SK-N-DZ (cell line): Measurements from ENCODE around the gene ARCN1.
A peak's percentile ranks its signal among the peaks of the same experiment; 100 is the strongest.
"Not testable (repeated sequence)": the region's sequence is repeated elsewhere in the genome, so short reads cannot be mapped to it uniquely, and the experiment has no call there.

Source experiments
- DNase-seq: peaks from one replicate; pipeline ENCODE4 v3.0.0-alpha.2; 2015; ENCODE audit warnings: low spot score

The ARCN1 gene

GRCh38 chr11:118544010-118544646 is 28.1 kb upstream of the ARCN1 start:
- DNase-seq = no peak

DNA sequence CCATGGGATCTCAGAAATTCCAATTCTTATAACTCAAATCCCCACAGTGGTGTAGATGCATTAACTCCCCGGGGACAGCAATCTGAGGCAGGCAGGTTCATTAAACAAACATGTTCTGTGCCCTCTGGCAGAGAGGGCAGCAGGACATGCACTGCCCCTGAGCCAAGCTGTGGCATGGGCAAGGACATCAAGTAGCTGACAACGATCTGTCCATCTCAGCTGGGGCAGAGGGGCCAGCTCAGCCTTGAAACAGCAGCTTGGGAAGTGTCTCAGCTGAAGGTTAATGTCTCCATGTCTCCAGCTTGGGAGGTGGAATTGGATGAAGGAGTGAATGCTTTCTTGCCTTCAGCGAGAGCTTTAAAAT is 27.6 kb upstream of the ARCN1 start:
- no peak for DNase-seq

- DNase-seq = no peak
Observed at GRCh38 chr11:118545533-118545932, 26.7 kb upstream of the ARCN1 start.

DNA sequence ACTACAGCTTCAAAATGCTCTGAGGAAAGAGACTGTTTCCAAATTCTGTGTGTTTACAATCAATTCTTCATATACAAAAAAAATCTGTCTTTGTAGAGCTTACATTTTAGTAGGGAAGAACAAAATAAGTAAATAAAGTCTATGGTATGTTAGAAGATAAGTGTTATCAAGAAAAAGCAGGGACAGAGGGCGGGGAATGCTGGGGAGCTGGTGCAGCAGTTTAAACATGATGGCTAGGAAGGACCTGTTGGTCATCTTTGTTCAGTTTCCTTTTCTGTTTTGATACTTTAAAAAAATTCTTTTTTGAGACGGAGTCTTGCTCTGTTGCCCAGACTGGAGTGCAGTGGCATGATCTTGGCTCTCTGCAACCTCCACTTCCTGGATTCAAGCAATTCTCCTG is 25.1 kb upstream of the ARCN1 start:
- DNase-seq = no peak

DNA sequence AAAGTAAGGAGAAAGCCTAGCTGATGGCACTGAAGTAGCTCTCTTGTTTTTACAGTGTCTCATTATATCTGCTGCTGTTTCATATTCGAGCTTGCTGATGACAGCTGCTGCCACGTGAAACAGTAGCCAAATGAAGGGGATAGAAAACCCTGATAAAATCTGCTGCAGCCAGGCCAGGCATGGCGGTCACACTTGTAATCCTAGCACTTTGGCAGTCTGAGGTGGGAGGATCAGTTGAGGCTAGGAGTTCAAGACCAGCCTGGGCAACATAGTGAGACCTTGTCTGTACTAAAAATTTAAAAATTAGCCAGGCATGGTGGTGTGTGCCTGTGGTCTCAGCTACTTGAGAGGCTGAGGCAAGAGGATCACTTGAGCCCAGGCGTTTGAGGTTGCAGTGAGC is 19.9 kb upstream of the ARCN1 start:
- DNase-seq = no peak

DNA sequence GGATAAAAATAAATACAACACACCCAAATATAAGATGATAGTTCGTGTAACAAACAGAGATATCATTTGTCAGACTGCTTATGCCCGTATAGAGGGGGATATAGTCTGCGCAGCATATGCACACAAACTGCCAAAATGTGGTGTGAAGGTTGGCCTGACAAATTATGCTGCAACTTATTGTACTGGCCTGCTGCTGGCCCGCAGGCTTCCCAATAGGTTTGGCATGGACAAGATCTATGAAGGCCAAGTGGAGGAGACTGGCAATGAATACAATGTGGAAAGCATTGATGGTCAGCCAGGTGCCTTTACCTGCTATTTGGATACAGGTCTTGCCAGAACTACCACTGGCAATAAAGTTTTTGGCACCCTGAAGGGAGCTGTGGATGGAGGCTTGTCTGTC is 11.4 kb upstream of the ARCN1 start:
- no peak for DNase-seq

GRCh38 chr11:118565051-118565450 is 7.2 kb upstream of the ARCN1 start:
- no peak for DNase-seq

DNA sequence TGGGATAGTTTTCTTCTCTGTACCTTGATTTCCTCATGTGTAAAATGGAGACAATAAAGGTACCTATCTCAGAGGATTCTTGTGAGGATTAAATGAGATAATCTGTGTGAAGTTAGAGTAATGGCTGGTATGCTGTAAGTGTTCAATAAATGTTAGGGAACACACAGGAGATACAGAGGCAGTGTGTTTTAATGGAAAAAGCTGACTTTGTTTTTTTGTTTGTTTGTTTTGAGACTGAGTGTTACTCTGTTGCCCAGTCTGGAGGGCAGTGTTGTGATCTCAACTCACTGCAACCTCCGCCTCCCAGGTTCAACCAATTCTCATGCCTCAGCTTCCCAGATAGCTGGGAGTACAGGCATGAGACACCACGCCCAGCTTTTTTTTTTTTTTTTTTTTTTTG is 2.5 kb upstream of the ARCN1 start:
- DNase-seq = no peak

DNA sequence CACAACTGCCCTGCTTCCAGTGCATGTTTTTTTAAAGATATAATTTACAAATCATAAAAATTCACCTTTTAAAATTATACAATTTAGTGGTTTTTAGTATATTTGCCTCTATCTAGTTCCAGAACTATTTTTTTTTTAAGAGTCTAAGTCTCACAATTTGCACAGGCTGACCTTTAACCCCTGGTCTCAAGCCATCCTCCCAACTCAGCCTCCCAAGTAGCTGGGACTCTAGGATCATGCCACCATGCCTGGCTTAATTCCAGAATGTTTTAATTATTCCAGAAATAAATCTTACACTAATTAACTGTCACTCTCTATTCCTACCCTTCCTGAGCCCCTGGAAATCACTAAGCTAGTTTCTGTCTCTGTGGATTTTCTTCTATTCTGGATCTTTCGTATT is 1.4 kb upstream of the ARCN1 start:
- no peak for DNase-seq

- not testable (repeated sequence) for DNase-seq
Observed at GRCh38 chr11:118571701-118572060, 528 bp upstream of the ARCN1 start.

DNA sequence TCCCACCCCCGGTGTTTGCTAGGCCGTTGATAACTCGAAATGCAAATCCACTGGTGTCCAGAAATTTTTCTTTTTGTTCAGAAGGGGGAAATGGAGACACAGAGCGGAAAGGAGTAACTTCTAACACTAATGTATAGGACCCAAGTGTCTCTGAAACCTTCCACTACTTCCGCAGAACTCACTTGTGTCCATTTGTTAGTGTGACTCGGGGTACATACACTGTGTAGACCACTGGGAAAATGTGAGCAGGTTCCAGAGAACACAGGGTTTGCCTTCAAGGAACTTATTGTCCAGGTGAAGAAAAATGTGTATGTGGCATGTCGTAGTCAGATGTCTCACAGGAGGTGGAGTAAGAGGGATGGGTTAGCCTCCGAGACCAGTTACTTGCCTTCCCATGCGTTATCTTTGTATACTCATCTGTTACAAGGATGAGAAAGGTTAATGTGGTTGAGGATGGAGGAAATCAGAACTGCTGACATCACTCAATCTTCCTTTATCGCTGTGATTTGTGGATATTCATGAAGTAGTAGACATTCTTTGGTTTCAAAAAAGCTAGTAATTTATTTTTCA is 857 bp downstream of the ARCN1 start:
- no peak for DNase-seq

DNA sequence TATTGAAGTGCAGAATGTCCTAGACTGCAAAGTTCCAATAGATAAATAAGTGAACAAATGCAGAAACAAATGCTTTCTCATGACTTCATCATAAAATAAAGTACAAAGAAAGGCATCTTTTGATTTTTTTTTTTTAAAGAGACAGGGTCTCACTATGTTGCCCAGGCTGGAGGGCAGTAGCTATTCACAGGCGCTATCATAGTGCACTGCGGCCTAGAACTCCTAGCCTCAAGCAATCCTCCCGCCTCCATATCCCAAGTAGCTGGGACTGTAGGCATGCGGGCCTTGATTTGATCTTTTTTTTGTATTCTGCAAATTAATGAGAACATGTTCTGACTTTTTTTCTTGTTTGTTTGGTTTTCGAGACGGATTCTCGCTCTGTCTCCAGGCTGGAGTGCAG is 2.4 kb downstream of the ARCN1 start:
- DNase-seq = no peak

GRCh38 chr11:118577995-118578394 is 5.8 kb downstream of the ARCN1 start:
- not testable (repeated sequence) for DNase-seq

GRCh38 chr11:118581057-118581456 is 8.8 kb downstream of the ARCN1 start:
- DNase-seq = no peak

GRCh38 chr11:118587952-118588351 is 15.7 kb downstream of the ARCN1 start:
- no peak for DNase-seq

- DNase-seq = no peak
Observed at GRCh38 chr11:118592616-118593367, 20.6 kb downstream of the ARCN1 start.

DNA sequence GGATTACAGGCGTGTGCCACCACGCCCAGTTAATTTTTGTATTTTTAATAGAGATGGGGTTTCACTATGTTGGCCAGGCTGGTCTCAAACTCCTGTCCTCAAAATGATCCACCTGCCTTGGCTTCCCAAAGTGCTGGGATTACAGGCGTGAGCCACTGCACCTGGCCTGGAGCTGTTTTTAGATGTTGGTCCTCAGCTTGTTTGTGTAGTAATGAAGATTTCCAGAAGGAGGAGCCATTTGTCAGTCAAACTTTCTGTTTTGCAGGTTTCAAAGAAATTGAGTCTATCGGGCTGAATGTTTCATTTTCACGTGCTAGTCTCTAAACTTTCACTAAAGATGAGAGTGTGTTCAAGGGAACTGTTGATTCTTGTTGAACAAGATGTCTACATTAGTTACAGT is 22.8 kb downstream of the ARCN1 start:
- DNase-seq = peak; percentile 45

GRCh38 chr11:118596224-118597146 is 24.3 kb downstream of the ARCN1 start:
- peak; percentile 79 for DNase-seq

GRCh38 chr11:118597556-118597955 is 25.3 kb downstream of the ARCN1 start:
- DNase-seq = no peak

GRCh38 chr11:118602331-118602730 is 30.1 kb downstream of the ARCN1 start:
- DNase-seq = no peak

DNA sequence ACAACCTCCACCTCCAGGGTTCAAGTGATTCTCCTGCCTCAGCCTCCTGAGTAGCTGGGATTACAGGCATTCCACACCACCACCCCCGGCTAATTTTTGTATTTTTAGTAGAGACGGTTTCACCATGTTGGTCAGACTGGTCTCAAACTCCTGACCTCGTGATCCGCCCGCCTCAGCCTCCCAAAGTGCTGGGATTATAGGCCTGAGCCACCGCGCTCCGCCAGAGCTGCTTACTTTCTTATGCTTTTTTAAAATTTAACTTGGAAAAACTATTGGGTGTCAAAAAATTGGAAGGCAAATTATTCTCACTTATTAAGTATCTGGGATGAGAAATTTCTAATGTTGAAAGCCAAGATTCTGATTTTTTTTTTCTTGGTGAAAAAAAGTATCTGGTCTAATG is 31.5 kb downstream of the ARCN1 start:
- not testable (repeated sequence) for DNase-seq

DNA sequence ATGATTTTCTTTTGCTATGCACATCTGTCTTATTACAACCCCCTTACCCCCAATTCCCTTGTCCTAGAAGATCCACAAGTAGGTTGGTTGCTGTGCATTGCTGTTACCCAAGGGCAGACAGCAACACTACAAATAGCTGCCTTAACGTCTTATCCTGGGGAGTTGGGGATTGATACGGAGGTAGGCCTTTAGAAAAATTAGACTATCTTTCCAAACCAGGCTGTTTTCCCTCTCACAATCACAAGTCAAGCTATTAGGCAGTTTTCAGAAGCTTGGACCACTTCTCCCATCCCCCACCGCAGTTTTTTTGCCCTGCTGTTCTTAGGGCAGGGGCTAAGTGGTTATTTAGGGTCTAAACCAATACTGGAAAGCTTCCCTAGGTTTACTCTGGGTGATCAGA is 32.4 kb downstream of the ARCN1 start:
- DNase-seq = no peak
